B cell (primary cell): ENCODE results near the gene MFAP2. TPM values are rescaled to one million over a fixed set of nuclear protein-coding genes. Genes with fewer than 3 reads are reported as not detected.

Experiments
- ATAC-seq: fragments of 200-7000 bp; cut with Tn5 transposase; one replicate; pipeline ENCODE4 v1.10.0; 2021; ENCODE audit warnings: low read depth, mild to moderate bottlenecking, moderate number of reproducible peaks, moderate library complexity
- CTCF ChIA-PET: fragments of 350-600 bp; sonication (Branson Sonifier 250); formaldehyde crosslinking; loops from one replicate; lab custom pipeline; 2021; ENCODE audit warnings: antibody characterized with exemption, inconsistent platforms; lab: Charles Lee
- POLR2A ChIA-PET: fragments of 350-600 bp; sonication (Branson Sonifier 250); formaldehyde crosslinking; loops from one replicate; lab custom pipeline; 2021; ENCODE audit warnings: antibody characterized with exemption; lab: Charles Lee
- DNase-seq: peaks from one replicate; pipeline ENCODE4 v3.0.0; 2013
- H2AFZ ChIP-seq: 2 replicates; pipeline ENCODE4 v1.6.1; 2012; ENCODE audit warnings: mild to moderate bottlenecking, low read depth, low read length; ENCODE audit not compliant: insufficient read depth, poor library complexity, severe bottlenecking
- H3K27ac ChIP-seq, 2 donors: 1 replicate in 1 of 2; 2 replicates in 1 of 2; pipeline ENCODE4 v1.5.1; 2012 to 2013; ENCODE audit warnings: low read length in 2 of 2, mild to moderate bottlenecking in 2 of 2, moderate library complexity in 1 of 2
- H3K27me3 ChIP-seq, 4 experiments: fragments of 200-600 bp in 1 of 4; sonication (generic) in 1 of 4; replicated peaks in 1 of 4; 1 replicate in 2 of 4; 2 replicates in 2 of 4; pipeline versions ENCODE4 v1.6.1 to v1.7.0; 2013 to 2016; ENCODE audit warnings: low read length in 3 of 4, mild to moderate bottlenecking in 2 of 4, mixed read lengths in 1 of 4, moderate library complexity in 1 of 4; ENCODE audit not compliant: insufficient read depth in 4 of 4, control insufficient read depth in 3 of 4; ENCODE audit errors: control extremely low read depth in 1 of 4
- H3K36me3 ChIP-seq, 2 experiments: replicated peaks in 1 of 2; 1 replicate in 1 of 2; 2 replicates in 1 of 2; pipeline versions ENCODE4 v1.6.1 to v1.7.1; 2013; ENCODE audit warnings: low read length in 1 of 2; ENCODE audit not compliant: insufficient read depth in 2 of 2, control insufficient read depth in 1 of 2; ENCODE audit errors: control extremely low read depth in 1 of 2, extremely low read depth in 1 of 2
- H3K4me1 ChIP-seq, 2 donors: fragments of 200-600 bp in 1 of 2; sonication (generic) in 1 of 2; 1 replicate in 1 of 2; 2 replicates in 1 of 2; pipeline versions ENCODE4 v1.5.1 to v1.6.1; 2013 to 2017; ENCODE audit warnings: low read length in 2 of 2; ENCODE audit not compliant: control insufficient read depth in 2 of 2, insufficient read depth in 2 of 2
- H3K4me2 ChIP-seq: replicated peaks from 2 replicates; pipeline ENCODE3; 2012; ENCODE audit warnings: mild to moderate bottlenecking, low read depth, low read length; ENCODE audit not compliant: poor library complexity, severe bottlenecking
- H3K4me3 ChIP-seq, 5 experiments: fragments of 200-600 bp in 1 of 5; sonication (generic) in 1 of 5; 1 replicate in 3 of 5; 2 replicates in 2 of 5; pipeline versions ENCODE4 v1.5.1 to v1.7.0; 2011 to 2016; ENCODE audit warnings: low read length in 4 of 5, mild to moderate bottlenecking in 4 of 5, low read depth in 2 of 5, control low read depth in 1 of 5, moderate library complexity in 1 of 5; ENCODE audit not compliant: insufficient read depth in 1 of 5; ENCODE audit errors: control extremely low read depth in 1 of 5, extremely low read depth in 1 of 5
- H3K79me2 ChIP-seq: fragments of 200-600 bp; sonication (generic); one replicate; pipeline ENCODE4 v1.6.0; 2016; ENCODE audit warnings: low read length; ENCODE audit not compliant: control insufficient read depth, insufficient read depth
- H3K9ac ChIP-seq: fragments of 200-600 bp; sonication (generic); 2 replicates; pipeline ENCODE4 v1.6.1; 2017; ENCODE audit warnings: mild to moderate bottlenecking, low read length, moderate library complexity
- H3K9me3 ChIP-seq, 3 donors: one replicate each; pipeline versions ENCODE4 v1.6.1 to v1.7.1; 2013; ENCODE audit warnings: low read length in 2 of 3; ENCODE audit not compliant: control insufficient read depth in 2 of 3, insufficient read depth in 1 of 3; ENCODE audit errors: control extremely low read depth in 1 of 3
- H4K20me1 ChIP-seq: 2 replicates; pipeline ENCODE4 v1.6.0; 2012; ENCODE audit warnings: mild to moderate bottlenecking, low read length; ENCODE audit not compliant: insufficient read depth, control insufficient read depth, poor library complexity, severe bottlenecking
- H3K27ac Mint-ChIP-seq: one replicate; pipeline ENCODE4 v1.8.0; 2021; ENCODE audit warnings: mixed read lengths
- H3K27me3 Mint-ChIP-seq: one replicate; pipeline ENCODE4 v1.8.0; 2021; ENCODE audit warnings: mixed read lengths
- H3K4me1 Mint-ChIP-seq: one replicate; pipeline ENCODE4 v1.8.0; 2021; ENCODE audit warnings: mixed read lengths
- H3K4me3 Mint-ChIP-seq: one replicate; pipeline ENCODE4 v1.8.0; 2021; ENCODE audit warnings: mixed read lengths
- H3K9me3 Mint-ChIP-seq: one replicate; pipeline ENCODE4 v1.8.0; 2022; ENCODE audit warnings: mixed read lengths; ENCODE audit not compliant: insufficient read depth
- EZH2 ChIP-seq: IDR thresholded peaks from 2 replicates; pipeline ENCODE4 v1.6.1; 2012; ENCODE audit warnings: borderline replicate concordance, low read depth, mild to moderate bottlenecking, moderate library complexity, low read length; ENCODE audit not compliant: insufficient read depth, poor library complexity, severe bottlenecking
- WGBS: methylation state at CpG from one replicate; pipeline ENCODE4 v1.1.5; 2013; ENCODE audit warnings: missing lambda C conversion rate; ENCODE audit not compliant: insufficient coverage; 5-methylcytosine and 5-hydroxymethylcytosine counted together
- intact Hi-C: fragments of 100-400 bp; cut with micrococcal nuclease; formaldehyde crosslinking; loops from one replicate; pipeline ENCODE4 v1.10.0; 2022
- polyA plus RNA-seq: library from polyadenylated mRNA; depleted of rRNA; stranded (reverse); fragments of >200 nt; gene quantifications from 2 replicates; pipeline ENCODE4 v1.2.3, GENCODE V29; 2012
- total RNA-seq, 2 donors: library from RNA; stranded (reverse); fragments of 120-200 nt in 1 of 2; gene quantifications; 1 replicate in 1 of 2; 2 replicates in 1 of 2; pipeline versions ENCODE4 v1.2.3 to v1.2.4, GENCODE V29; 2013 to 2022
- TF ChIP-seq, protein P1 (sequence below): fragments of 200-600 bp; IDR thresholded peaks from one replicate; pipeline ENCODE4 v1.8.0; 2022; ENCODE audit warnings: antibody characterized with exemption, mild to moderate bottlenecking

Gene MFAP2
- total and polyA plus RNA-seq, 2 donors (not counting 1 experiment from before 2014, with no cell fraction given): not detected

DNA sequence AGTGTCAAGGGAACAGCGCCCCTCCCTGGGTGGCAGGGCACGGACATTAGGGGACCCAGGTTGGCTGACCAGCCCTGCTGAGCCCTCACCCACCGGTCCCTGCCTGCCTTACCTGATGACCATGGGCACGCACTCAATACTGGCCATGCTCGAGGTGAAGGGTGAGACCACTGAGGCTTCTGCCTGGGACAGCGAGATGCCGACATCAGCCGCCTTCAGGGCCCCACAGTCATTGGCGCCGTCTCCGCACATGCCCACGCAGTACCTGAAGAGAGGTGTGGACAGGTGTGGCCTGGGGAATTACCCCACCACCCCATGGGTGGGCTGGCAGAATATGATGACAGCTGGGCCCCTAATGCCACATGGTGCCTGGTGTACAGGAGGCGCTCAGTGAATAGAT lies 7.8 kb upstream of the MFAP2 start:
- no peaks in the 10 kb centered on the region for H3K4me1 Mint-ChIP-seq
- no peak overlapping the region for H3K27ac Mint-ChIP-seq
- H3K9me3 Mint-ChIP-seq: no peaks in the 10 kb centered on the region
- TF ChIP-seq, protein P1, sequence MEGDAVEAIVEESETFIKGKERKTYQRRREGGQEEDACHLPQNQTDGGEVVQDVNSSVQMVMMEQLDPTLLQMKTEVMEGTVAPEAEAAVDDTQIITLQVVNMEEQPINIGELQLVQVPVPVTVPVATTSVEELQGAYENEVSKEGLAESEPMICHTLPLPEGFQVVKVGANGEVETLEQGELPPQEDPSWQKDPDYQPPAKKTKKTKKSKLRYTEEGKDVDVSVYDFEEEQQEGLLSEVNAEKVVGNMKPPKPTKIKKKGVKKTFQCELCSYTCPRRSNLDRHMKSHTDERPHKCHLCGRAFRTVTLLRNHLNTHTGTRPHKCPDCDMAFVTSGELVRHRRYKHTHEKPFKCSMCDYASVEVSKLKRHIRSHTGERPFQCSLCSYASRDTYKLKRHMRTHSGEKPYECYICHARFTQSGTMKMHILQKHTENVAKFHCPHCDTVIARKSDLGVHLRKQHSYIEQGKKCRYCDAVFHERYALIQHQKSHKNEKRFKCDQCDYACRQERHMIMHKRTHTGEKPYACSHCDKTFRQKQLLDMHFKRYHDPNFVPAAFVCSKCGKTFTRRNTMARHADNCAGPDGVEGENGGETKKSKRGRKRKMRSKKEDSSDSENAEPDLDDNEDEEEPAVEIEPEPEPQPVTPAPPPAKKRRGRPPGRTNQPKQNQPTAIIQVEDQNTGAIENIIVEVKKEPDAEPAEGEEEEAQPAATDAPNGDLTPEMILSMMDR: no peak
- TF ChIP-seq EZH2: no peak
- Histone ChIP-seq H3K79me2 (no peaks in the 10 kb centered on the region), H4K20me1 (no peaks in the 10 kb centered on the region), H3K9ac (no peak overlapping the region), H2AFZ (no peak overlapping the region), H3K4me3 (no peak overlapping the region), H3K27me3 (no peaks in the 10 kb centered on the region), H3K9me3 (no peaks in the 10 kb centered on the region), H3K36me3 (peaks cover 0 to 26% of the 10 kb centered on the region in 2 experiments), H3K4me2 (no peak overlapping the region), H3K27ac (no peak overlapping the region), H3K4me1 (no peaks in the 10 kb centered on the region)
- 100% methylated on average over 5 of the region's 13 CpGs for WGBS
- no peak overlapping the region for H3K4me3 Mint-ChIP-seq
- no peak for ATAC-seq
- no peak for DNase-seq
- intact Hi-C loops: no loop called here
- ChIA-PET POLR2A (no interaction called here), CTCF (no interaction called here)
- H3K27me3 Mint-ChIP-seq: peaks cover 3% of the 10 kb centered on the region

DNA sequence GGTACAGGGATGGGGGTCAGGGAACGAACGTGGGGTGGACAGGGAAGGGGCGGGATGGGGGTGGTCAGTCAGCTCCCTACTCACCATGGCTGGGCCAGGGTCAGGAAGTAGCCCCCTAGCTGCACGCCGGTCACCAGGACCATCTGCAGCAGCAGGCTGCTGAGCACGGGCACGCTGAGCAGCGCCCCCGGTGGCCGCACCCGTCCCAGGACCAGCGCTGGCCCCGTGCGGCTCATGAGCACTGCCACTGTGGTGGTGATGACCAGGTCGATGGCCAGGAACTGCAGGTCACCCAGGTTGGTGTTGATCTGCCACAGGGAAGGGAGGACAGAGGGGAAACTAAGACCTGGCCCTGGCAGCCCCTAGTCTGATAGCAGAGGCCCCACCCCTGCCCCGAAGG lies 6.5 kb upstream of the MFAP2 start:
- no peak overlapping the region for H3K27ac Mint-ChIP-seq
- WGBS: 95% methylated on average over 14 of the region's 16 CpGs
- no peak overlapping the region for H3K27ac ChIP-seq
- no peak overlapping the region for H3K4me3 ChIP-seq
- no peak for ATAC-seq
- H3K4me3 Mint-ChIP-seq: no peak overlapping the region
- ChIA-PET CTCF (no interaction called here), POLR2A (no interaction called here)
- no peak overlapping the region for H3K4me2 ChIP-seq
- TF ChIP-seq, protein P1: no peak
- no peak for TF ChIP-seq EZH2
- no peak for DNase-seq
- H3K9me3 ChIP-seq: no peaks in the 10 kb centered on the region
- H3K4me1 Mint-ChIP-seq: no peaks in the 10 kb centered on the region
- H3K9ac ChIP-seq: no peak overlapping the region
- H2AFZ ChIP-seq: no peak overlapping the region
- peaks cover 8% of the 10 kb centered on the region for H3K27me3 Mint-ChIP-seq
- peaks cover 0 to 5% (median 0%) of the 10 kb centered on the region in 4 experiments for H3K27me3 ChIP-seq
- intact Hi-C loops: no loop called here
- no peaks in the 10 kb centered on the region for H3K4me1 ChIP-seq
- H3K9me3 Mint-ChIP-seq: no peaks in the 10 kb centered on the region
- peaks cover 0 to 26% of the 10 kb centered on the region in 2 experiments for H3K36me3 ChIP-seq
- no peaks in the 10 kb centered on the region for H3K79me2 ChIP-seq
- no peaks in the 10 kb centered on the region for H4K20me1 ChIP-seq
